Measurements from ENCODE around the gene MSL1. TPM values are rescaled to one million over a fixed set of nuclear protein-coding genes. Genes with fewer than 3 reads are reported as not detected.

The MSL1 gene
- total and polyA plus RNA-seq, 9 donors: 81.7 to 124 (median 104) TPM

- WGBS (ENCODE audit: insufficient coverage): 0% methylated on average over 1 of the region's 2 CpGs
- Histone ChIP-seq H3K36me3 (ENCODE audit: control insufficient read depth, insufficient read depth, low read length) (no peaks in the 10 kb centered on the region), H3K27me3 (ENCODE audit: control insufficient read depth, insufficient read depth, low read length) (no peaks in the 10 kb centered on the region), H3K27ac (ENCODE audit: low read length) (peak overlapping the region; percentile 94), H3K4me3 (ENCODE audit: low read length) (no peak overlapping the region), H3K9me3 (replicated peaks; ENCODE audit: control insufficient read depth, low read depth, low read length) (no peaks in the 10 kb centered on the region), H3K4me1 (ENCODE audit: control insufficient read depth, insufficient read depth, low read length) (peaks cover 76% of the 10 kb centered on the region)
- peak; percentile 43 for DNase-seq
Observed at GRCh38 chr17:40112191-40112711, 9.5 kb upstream of the MSL1 start.

- Histone ChIP-seq H3K27me3 (ENCODE audit: control insufficient read depth, insufficient read depth, low read length) (no peaks in the 10 kb centered on the region), H3K36me3 (ENCODE audit: control insufficient read depth, insufficient read depth, low read length) (no peaks in the 10 kb centered on the region), H3K27ac (ENCODE audit: low read length) (peak overlapping the region; percentile 94), H3K9me3 (replicated peaks; ENCODE audit: control insufficient read depth, low read depth, low read length) (no peaks in the 10 kb centered on the region), H3K4me1 (ENCODE audit: control insufficient read depth, insufficient read depth, low read length) (peaks cover 72% of the 10 kb centered on the region), H3K4me3 (ENCODE audit: low read length) (no peak overlapping the region)
- DNase-seq: no peak
- no CpG with 5 or more reads among the region's 4 CpGs for WGBS (ENCODE audit: insufficient coverage)
Observed at GRCh38 chr17:40112718-40113109, 9.1 kb upstream of the MSL1 start.

GRCh38 chr17:40113110-40113906 lies 8.5 kb upstream of the MSL1 start:
- peak overlapping the region; percentile 94 for H3K27ac ChIP-seq (ENCODE audit: low read length)
- peak; percentile 99 for DNase-seq
- peaks cover 66% of the 10 kb centered on the region for H3K4me1 ChIP-seq (ENCODE audit: control insufficient read depth, insufficient read depth, low read length)
- peak overlapping the region; percentile 49 for H3K4me3 ChIP-seq (ENCODE audit: low read length)
- no peaks in the 10 kb centered on the region for H3K27me3 ChIP-seq (ENCODE audit: control insufficient read depth, insufficient read depth, low read length)
- H3K36me3 ChIP-seq (ENCODE audit: control insufficient read depth, insufficient read depth, low read length): no peaks in the 10 kb centered on the region
- no peaks in the 10 kb centered on the region for H3K9me3 ChIP-seq (replicated peaks; ENCODE audit: control insufficient read depth, low read depth, low read length)
- 0% methylated on average over 14 of the region's 17 CpGs for WGBS (ENCODE audit: insufficient coverage)

GRCh38 chr17:40113907-40114245 lies 7.9 kb upstream of the MSL1 start:
- H3K9me3 ChIP-seq (replicated peaks; ENCODE audit: control insufficient read depth, low read depth, low read length): no peaks in the 10 kb centered on the region
- H3K4me1 ChIP-seq (ENCODE audit: control insufficient read depth, insufficient read depth, low read length): peaks cover 60% of the 10 kb centered on the region

GRCh38 chr17:40115101-40115436 lies 6.7 kb upstream of the MSL1 start:
- H3K4me1 ChIP-seq (ENCODE audit: control insufficient read depth, insufficient read depth, low read length): peaks cover 52% of the 10 kb centered on the region
- H3K27ac ChIP-seq (ENCODE audit: low read length): peak overlapping the region; percentile 94
- no peaks in the 10 kb centered on the region for H3K9me3 ChIP-seq (replicated peaks; ENCODE audit: control insufficient read depth, low read depth, low read length)
- WGBS (ENCODE audit: insufficient coverage): no CpG with 5 or more reads among the region's 2 CpGs
- peaks cover 1% of the 10 kb centered on the region for H3K36me3 ChIP-seq (ENCODE audit: control insufficient read depth, insufficient read depth, low read length)
- DNase-seq: no peak
- no peak overlapping the region for H3K4me3 ChIP-seq (ENCODE audit: low read length)
- H3K27me3 ChIP-seq (ENCODE audit: control insufficient read depth, insufficient read depth, low read length): no peaks in the 10 kb centered on the region

More at GRCh38 chr17:40113907-40114245, 7.9 kb upstream of the MSL1 start:
- H3K36me3 ChIP-seq (ENCODE audit: control insufficient read depth, insufficient read depth, low read length): no peaks in the 10 kb centered on the region
- H3K4me3 ChIP-seq (ENCODE audit: low read length): peak overlapping the region; percentile 49
- WGBS (ENCODE audit: insufficient coverage): 23% methylated on average over 3 of the region's 5 CpGs
- H3K27me3 ChIP-seq (ENCODE audit: control insufficient read depth, insufficient read depth, low read length): no peaks in the 10 kb centered on the region
- DNase-seq: peak; percentile 80
- H3K27ac ChIP-seq (ENCODE audit: low read length): peak overlapping the region; percentile 94

GRCh38 chr17:40122136-40122998 lies 596 bp downstream of the MSL1 start:
- Histone ChIP-seq H3K4me1 (ENCODE audit: control insufficient read depth, insufficient read depth, low read length) (peaks cover 22% of the 10 kb centered on the region), H3K9me3 (replicated peaks; ENCODE audit: control insufficient read depth, low read depth, low read length) (no peaks in the 10 kb centered on the region), H3K27ac (ENCODE audit: low read length) (peak overlapping the region; percentile 98), H3K4me3 (ENCODE audit: low read length) (peak overlapping the region; percentile 96), H3K36me3 (ENCODE audit: control insufficient read depth, insufficient read depth, low read length) (peaks cover 25% of the 10 kb centered on the region), H3K27me3 (ENCODE audit: control insufficient read depth, insufficient read depth, low read length) (no peaks in the 10 kb centered on the region)
- WGBS (ENCODE audit: insufficient coverage): under 1% methylated on average over 53 of the region's 97 CpGs
- peak; percentile 66 for DNase-seq

GRCh38 chr17:40122999-40123810 lies 1.4 kb downstream of the MSL1 start:
- peak; percentile 80 for DNase-seq
- 0% methylated on average over 43 of the region's 43 CpGs for WGBS (ENCODE audit: insufficient coverage)
- peaks cover 22% of the 10 kb centered on the region for H3K4me1 ChIP-seq (ENCODE audit: control insufficient read depth, insufficient read depth, low read length)

GRCh38 chr17:40123811-40124114 lies 2.0 kb downstream of the MSL1 start:
- Histone ChIP-seq H3K27me3 (ENCODE audit: control insufficient read depth, insufficient read depth, low read length) (no peaks in the 10 kb centered on the region), H3K27ac (ENCODE audit: low read length) (peak overlapping the region; percentile 72), H3K9me3 (replicated peaks; ENCODE audit: control insufficient read depth, low read depth, low read length) (no peaks in the 10 kb centered on the region), H3K4me1 (ENCODE audit: control insufficient read depth, insufficient read depth, low read length) (peaks cover 22% of the 10 kb centered on the region), H3K36me3 (ENCODE audit: control insufficient read depth, insufficient read depth, low read length) (peaks cover 35% of the 10 kb centered on the region), H3K4me3 (ENCODE audit: low read length) (peak overlapping the region; percentile 96)
- no peak for DNase-seq
- no CpG with 5 or more reads among the region's 2 CpGs for WGBS (ENCODE audit: insufficient coverage)

More at GRCh38 chr17:40122999-40123810, 1.4 kb downstream of the MSL1 start:
- no peaks in the 10 kb centered on the region for H3K27me3 ChIP-seq (ENCODE audit: control insufficient read depth, insufficient read depth, low read length)
- peak overlapping the region; percentile 85 for H3K27ac ChIP-seq (ENCODE audit: low read length)
- peaks cover 32% of the 10 kb centered on the region for H3K36me3 ChIP-seq (ENCODE audit: control insufficient read depth, insufficient read depth, low read length)
- H3K9me3 ChIP-seq (replicated peaks; ENCODE audit: control insufficient read depth, low read depth, low read length): no peaks in the 10 kb centered on the region
- peak overlapping the region; percentile 96 for H3K4me3 ChIP-seq (ENCODE audit: low read length)

GRCh38 chr17:40124279-40125141 lies 2.7 kb downstream of the MSL1 start:
- H3K36me3 ChIP-seq (ENCODE audit: control insufficient read depth, insufficient read depth, low read length): peaks cover 42% of the 10 kb centered on the region
- H3K27me3 ChIP-seq (ENCODE audit: control insufficient read depth, insufficient read depth, low read length): no peaks in the 10 kb centered on the region
- no peaks in the 10 kb centered on the region for H3K9me3 ChIP-seq (replicated peaks; ENCODE audit: control insufficient read depth, low read depth, low read length)
- H3K4me1 ChIP-seq (ENCODE audit: control insufficient read depth, insufficient read depth, low read length): peaks cover 22% of the 10 kb centered on the region
- DNase-seq: peak; percentile 65
- peak overlapping the region; percentile 96 for H3K4me3 ChIP-seq (ENCODE audit: low read length)
- peak overlapping the region; percentile 72 for H3K27ac ChIP-seq (ENCODE audit: low read length)
- WGBS (ENCODE audit: insufficient coverage): 0% methylated on average over 2 of the region's 9 CpGs
